Suprapubic skin (tissue), 4 donors: ENCODE data around the gene RAB43. TPM values are rescaled to one million over a fixed set of nuclear protein-coding genes. Genes with fewer than 3 reads are reported as not detected.

Experiments used
- DNase-seq, 2 donors: peaks; one replicate each; pipeline ENCODE4 v3.0.0-alpha.2; 2019; ENCODE audit warnings: low spot score in 2 of 2
- H3K27ac ChIP-seq: fragments of 200-600 bp; sonication (generic); one replicate; pipeline ENCODE4 v1.5.1; 2019
- H3K27me3 ChIP-seq: fragments of 200-600 bp; sonication (generic); one replicate; pipeline ENCODE4 v1.5.1; 2019
- H3K36me3 ChIP-seq: fragments of 200-600 bp; sonication (generic); one replicate; pipeline ENCODE4 v1.5.1; 2019
- H3K4me1 ChIP-seq: fragments of 200-600 bp; sonication (generic); one replicate; pipeline ENCODE4 v1.5.1; 2019
- H3K4me3 ChIP-seq: fragments of 200-600 bp; sonication (generic); one replicate; pipeline ENCODE4 v1.5.1; 2019; ENCODE audit warnings: mild to moderate bottlenecking
- H3K9me3 ChIP-seq: fragments of 200-600 bp; sonication (generic); one replicate; pipeline ENCODE4 v1.5.1; 2019
- EP300 ChIP-seq: sonication (generic); formaldehyde crosslinking; IDR thresholded peaks from one replicate; pipeline ENCODE4 v1.6.1; 2017; ENCODE audit warnings: antibody characterized with exemption
- POLR2A ChIP-seq, 2 donors: fragments of 450-650 bp; IDR thresholded peaks; one replicate each; pipeline ENCODE4 v1.6.1; 2017; ENCODE audit warnings: antibody characterized with exemption in 2 of 2, mild to moderate bottlenecking in 2 of 2, moderate library complexity in 2 of 2
- POLR2AphosphoS5 ChIP-seq, 3 donors: sonication (generic); formaldehyde crosslinking; IDR thresholded peaks; one replicate each; pipeline ENCODE4 v1.6.1; 2017; ENCODE audit warnings: antibody characterized with exemption in 3 of 3
- WGBS: methylation state at CpG from one replicate; pipeline ENCODE4 v1.1.5; 2018; 5-methylcytosine and 5-hydroxymethylcytosine counted together
- total RNA-seq, 4 donors: library from RNA; depleted of rRNA; stranded (reverse); fragments of >200 nt; gene quantifications; one replicate each; pipeline ENCODE4 v1.1.0, GENCODE V29; 2016
- TF ChIP-seq, protein P1 (sequence below), 2 donors: fragments of 200-600 bp in 1 of 2; fragments of 450-650 bp in 1 of 2; sonication (generic) in 1 of 2; IDR thresholded peaks; one replicate each; pipeline ENCODE4 v1.5.1; 2016 to 2019; ENCODE audit warnings: antibody characterized with exemption in 2 of 2, mild to moderate bottlenecking in 1 of 2, moderate library complexity in 1 of 2

The RAB43 gene
- total RNA-seq, 4 donors from 2014 or later: 7.3 to 20.4 (median 8.3) TPM

DNA sequence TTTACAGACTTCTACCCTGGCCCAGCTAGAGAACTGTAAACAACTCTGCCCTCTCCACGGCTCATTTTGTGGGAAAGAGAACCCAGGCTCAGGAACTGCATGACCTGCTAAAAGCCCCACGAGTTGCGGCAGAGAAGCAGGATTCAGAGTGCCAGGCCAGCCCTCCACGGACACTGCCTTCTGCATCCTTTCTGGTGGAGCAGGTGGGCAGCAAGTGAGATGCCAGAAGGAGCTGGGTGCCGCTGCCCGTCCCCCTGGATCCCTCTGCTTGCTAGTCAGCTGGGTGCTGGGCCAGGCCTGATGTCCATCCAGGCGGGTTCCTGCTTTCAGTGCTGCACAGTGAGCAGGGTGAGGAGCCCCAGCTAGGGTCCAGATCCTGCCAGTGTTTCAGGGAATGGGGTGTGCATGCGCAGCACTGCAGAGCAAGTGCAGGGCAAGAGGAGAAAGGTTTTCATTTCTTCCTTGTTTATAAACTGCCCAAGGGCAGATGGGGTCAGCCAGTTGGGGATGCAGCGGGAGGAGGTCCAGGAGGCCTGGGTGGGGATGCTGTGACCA lies 5.2 kb upstream of the RAB43 start:
- TF ChIP-seq POLR2AphosphoS5 (IDR thresholded peaks at IDR 0.05) (no peak), EP300 (no peak), POLR2A (IDR thresholded peaks at IDR 0.05) (no peak)
- TF ChIP-seq, protein P1, sequence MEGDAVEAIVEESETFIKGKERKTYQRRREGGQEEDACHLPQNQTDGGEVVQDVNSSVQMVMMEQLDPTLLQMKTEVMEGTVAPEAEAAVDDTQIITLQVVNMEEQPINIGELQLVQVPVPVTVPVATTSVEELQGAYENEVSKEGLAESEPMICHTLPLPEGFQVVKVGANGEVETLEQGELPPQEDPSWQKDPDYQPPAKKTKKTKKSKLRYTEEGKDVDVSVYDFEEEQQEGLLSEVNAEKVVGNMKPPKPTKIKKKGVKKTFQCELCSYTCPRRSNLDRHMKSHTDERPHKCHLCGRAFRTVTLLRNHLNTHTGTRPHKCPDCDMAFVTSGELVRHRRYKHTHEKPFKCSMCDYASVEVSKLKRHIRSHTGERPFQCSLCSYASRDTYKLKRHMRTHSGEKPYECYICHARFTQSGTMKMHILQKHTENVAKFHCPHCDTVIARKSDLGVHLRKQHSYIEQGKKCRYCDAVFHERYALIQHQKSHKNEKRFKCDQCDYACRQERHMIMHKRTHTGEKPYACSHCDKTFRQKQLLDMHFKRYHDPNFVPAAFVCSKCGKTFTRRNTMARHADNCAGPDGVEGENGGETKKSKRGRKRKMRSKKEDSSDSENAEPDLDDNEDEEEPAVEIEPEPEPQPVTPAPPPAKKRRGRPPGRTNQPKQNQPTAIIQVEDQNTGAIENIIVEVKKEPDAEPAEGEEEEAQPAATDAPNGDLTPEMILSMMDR (IDR thresholded peaks at IDR 0.05): no peak
- peaks cover 8% of the 10 kb centered on the region for H3K4me1 ChIP-seq
- H3K27me3 ChIP-seq: no peaks in the 10 kb centered on the region
- no peaks in the 10 kb centered on the region for H3K9me3 ChIP-seq
- no peak for DNase-seq
- no peak overlapping the region for H3K4me3 ChIP-seq
- peaks cover 53% of the 10 kb centered on the region for H3K36me3 ChIP-seq
- 89% methylated on average over 7 of the region's 9 CpGs for WGBS
- no peak overlapping the region for H3K27ac ChIP-seq

DNA sequence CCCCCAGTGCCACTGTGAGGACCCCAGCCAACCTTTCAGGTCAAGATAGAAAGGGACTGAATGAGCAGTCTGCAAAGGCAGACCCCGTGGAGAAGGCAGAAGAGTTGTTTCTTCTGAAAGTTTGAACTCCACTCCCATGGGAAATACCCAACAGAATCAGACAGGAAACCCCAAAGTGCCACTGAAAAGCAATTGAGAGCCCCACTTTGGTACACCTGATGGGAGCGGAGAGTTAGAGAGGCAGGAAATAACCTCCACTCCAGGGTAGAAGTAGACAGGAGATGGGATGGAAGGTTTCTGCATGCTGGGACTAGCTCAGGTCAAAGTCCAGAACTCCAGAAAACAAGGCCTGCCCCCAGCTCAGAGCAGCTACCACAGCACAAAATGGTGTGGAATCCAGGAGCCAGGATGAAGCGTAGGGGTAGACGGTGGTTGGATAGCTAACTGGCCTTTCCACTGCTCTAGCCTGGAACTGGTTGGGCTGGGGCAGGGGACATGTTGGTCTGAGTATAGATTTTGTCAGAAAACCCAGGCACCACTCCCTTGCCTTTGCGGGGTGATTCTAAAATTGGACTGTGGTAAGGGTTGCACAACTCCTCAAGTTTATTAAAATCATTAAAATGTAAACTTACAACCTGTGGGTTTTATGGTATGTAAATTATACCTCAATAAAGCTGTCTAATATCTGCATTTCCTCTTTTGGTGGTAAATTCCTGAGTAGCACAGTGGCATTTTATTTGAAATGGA lies 1.9 kb upstream of the RAB43 start:
- no peak for TF ChIP-seq EP300
- TF ChIP-seq POLR2A (IDR thresholded peaks at IDR 0.05): no peak
- TF ChIP-seq POLR2AphosphoS5 (IDR thresholded peaks at IDR 0.05): no peak
- TF ChIP-seq, protein P1 (IDR thresholded peaks at IDR 0.05): no peak
- no peaks in the 10 kb centered on the region for H3K9me3 ChIP-seq
- DNase-seq: no peak
- H3K27me3 ChIP-seq: no peaks in the 10 kb centered on the region
- no peak overlapping the region for H3K27ac ChIP-seq
- no peak overlapping the region for H3K4me3 ChIP-seq
- peaks cover 20% of the 10 kb centered on the region for H3K36me3 ChIP-seq
- peaks cover 27% of the 10 kb centered on the region for H3K4me1 ChIP-seq
- 56% methylated on average over 5 of the region's 5 CpGs for WGBS

DNA sequence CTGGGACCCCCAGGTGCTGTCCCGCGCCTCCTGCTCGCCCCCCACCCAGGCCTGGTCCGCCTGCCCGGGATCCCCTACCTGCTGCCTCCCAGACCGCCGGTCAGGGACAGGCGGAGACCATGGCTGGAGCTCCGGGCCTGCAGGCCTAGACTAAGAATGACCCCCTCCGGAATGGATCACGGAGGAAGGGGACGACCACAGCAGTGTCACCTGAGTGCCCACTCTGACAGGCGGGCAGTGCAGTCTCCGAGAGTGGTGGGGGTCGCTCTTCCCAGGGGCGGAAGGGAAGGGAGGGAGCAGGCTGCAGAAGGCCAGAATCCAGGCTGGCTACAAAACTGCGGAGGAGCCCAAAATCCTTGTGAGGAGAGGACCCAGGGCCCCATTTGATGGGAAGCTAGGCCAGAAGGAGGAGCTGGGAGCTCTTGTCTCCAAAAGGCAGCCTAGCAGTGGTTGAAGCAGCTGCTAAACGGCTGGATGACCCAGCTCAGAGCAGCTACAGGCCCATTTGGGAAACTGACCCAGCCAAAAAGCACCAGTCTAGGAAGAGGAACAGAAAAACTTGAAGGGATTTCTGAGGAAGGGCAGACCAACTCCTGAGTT lies 908 bp upstream of the RAB43 start:
- Histone ChIP-seq H3K4me3 (peak overlapping the region; percentile 85), H3K36me3 (peaks cover 10% of the 10 kb centered on the region), H3K27me3 (no peaks in the 10 kb centered on the region), H3K27ac (peak overlapping the region; percentile 95), H3K9me3 (no peaks in the 10 kb centered on the region), H3K4me1 (peaks cover 27% of the 10 kb centered on the region)
- TF ChIP-seq, protein P1 (IDR thresholded peaks at IDR 0.05): no peak
- TF ChIP-seq EP300 (no peak), POLR2A (IDR thresholded peaks at IDR 0.05) (no peak), POLR2AphosphoS5 (IDR thresholded peaks at IDR 0.05) (no peak)
- WGBS: 51% methylated on average over 18 of the region's 18 CpGs
- no peak for DNase-seq

DNA sequence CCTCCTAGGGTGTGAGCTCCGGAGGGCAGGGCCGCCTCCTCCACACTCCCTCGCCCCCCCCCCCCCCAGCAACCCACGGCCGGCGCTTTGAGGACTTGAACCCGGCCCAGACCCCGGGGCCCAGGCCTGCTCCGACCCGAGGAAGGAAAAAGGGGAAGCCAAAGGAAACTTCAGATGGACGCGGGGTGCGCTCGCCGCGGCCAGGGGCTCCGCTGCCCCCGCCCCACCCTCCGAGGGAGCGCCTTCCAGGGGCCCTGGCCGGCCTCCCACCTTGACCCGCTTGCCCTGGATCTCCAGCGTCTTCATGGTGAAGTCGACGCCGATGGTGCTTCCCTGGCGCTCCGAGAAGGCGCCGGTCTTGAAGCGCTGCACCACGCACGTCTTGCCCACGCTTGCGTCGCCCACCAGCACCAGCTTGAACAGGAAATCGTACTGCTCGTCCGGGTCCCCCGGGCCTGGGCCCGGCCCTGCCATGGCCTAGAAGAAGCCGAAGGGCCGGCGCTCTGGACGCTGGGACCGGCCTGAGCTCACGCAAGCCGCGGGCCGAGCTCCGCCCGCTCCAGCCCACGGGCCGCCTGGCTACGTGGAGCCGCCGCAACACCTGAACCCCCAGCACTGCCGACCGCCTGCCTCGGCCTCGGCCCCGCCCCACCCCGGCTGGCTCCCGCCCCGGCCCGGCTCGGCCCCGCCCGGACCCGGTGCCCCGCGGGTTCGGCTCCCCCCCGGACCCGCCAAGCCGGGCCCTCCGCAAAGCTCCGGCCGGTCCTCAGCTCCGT lies 400 bp downstream of the RAB43 start:
- WGBS: 0% methylated on average over 15 of the region's 80 CpGs

More for the DNA sequence above, 400 bp downstream of the RAB43 start:
- TF ChIP-seq POLR2AphosphoS5 (IDR thresholded peaks at IDR 0.05) (no peak), POLR2A (IDR thresholded peaks at IDR 0.05) (no peak), EP300 (no peak)
- TF ChIP-seq, protein P1 (IDR thresholded peaks at IDR 0.05): no peak
- Histone ChIP-seq H3K27ac (peak overlapping the region; percentile 95), H3K4me1 (peaks cover 33% of the 10 kb centered on the region), H3K36me3 (peaks cover 2% of the 10 kb centered on the region), H3K4me3 (peak overlapping the region; percentile 85), H3K27me3 (no peaks in the 10 kb centered on the region), H3K9me3 (no peaks in the 10 kb centered on the region)
- no peak for DNase-seq
